Lung (tissue), 12 donors: ENCODE data around the gene RNMT. TPM values are rescaled to one million over a fixed set of nuclear protein-coding genes. Genes with fewer than 3 reads are reported as not detected.

Experiments
- ATAC-seq: fragments of 200-7000 bp; cut with Tn5 transposase; one replicate; pipeline ENCODE4 v1.9.1; 2020; ENCODE audit warnings: moderate number of reproducible peaks; ENCODE audit not compliant: insufficient read depth, low FRiP score
- DNase-seq, 3 donors: peaks; one replicate each; pipeline ENCODE4 v3.0.0-alpha.2; 2013 to 2017
- H3K27ac ChIP-seq, 2 donors: one replicate each; pipeline ENCODE4 v1.5.1; 2013; ENCODE audit warnings: mild to moderate bottlenecking in 2 of 2, moderate library complexity in 2 of 2, control low read depth in 1 of 2, inconsistent platforms in 1 of 2, low read depth in 1 of 2, low read length in 1 of 2
- H3K27me3 ChIP-seq, 3 donors: one replicate each; pipeline ENCODE4 v1.5.1; 2013; ENCODE audit warnings: low read length in 2 of 3; ENCODE audit not compliant: control insufficient read depth in 3 of 3, insufficient read depth in 3 of 3
- H3K36me3 ChIP-seq, 4 donors: one replicate each; pipeline ENCODE4 v1.5.1; 2013; ENCODE audit warnings: low read length in 4 of 4, mild to moderate bottlenecking in 1 of 4, moderate library complexity in 1 of 4; ENCODE audit not compliant: control insufficient read depth in 4 of 4, insufficient read depth in 4 of 4
- H3K4me1 ChIP-seq, 5 donors: one replicate each; pipeline ENCODE4 v1.5.1; 2013; ENCODE audit warnings: low read length in 5 of 5, mild to moderate bottlenecking in 2 of 5, moderate library complexity in 1 of 5; ENCODE audit not compliant: control insufficient read depth in 5 of 5, insufficient read depth in 5 of 5
- H3K4me3 ChIP-seq: one replicate; pipeline ENCODE4 v1.5.1; 2013; ENCODE audit warnings: mild to moderate bottlenecking, control low read depth, moderate library complexity
- H3K9ac ChIP-seq, 2 donors: one replicate each; pipeline ENCODE4 v1.5.1; 2013; ENCODE audit warnings: low read length in 2 of 2, control low read depth in 1 of 2; ENCODE audit not compliant: insufficient read depth in 1 of 2
- H3K9me3 ChIP-seq, 4 donors: one replicate each; pipeline ENCODE4 v1.5.1; 2013; ENCODE audit warnings: low read length in 3 of 4, mild to moderate bottlenecking in 1 of 4, moderate library complexity in 1 of 4; ENCODE audit not compliant: control insufficient read depth in 4 of 4, insufficient read depth in 3 of 4
- CTCF ChIP-seq: IDR thresholded peaks from 2 replicates; pipeline ENCODE4 v1.5.1; 2012; ENCODE audit warnings: mild to moderate bottlenecking; ENCODE audit errors: control extremely low read depth, extremely low read depth
- WGBS, 2 donors: extraction: QIAGEN DNeasy Blood & Tissue Kit; methylation state at CpG; one replicate each; pipeline ENCODE4 v1.1.7; 2013; 5-methylcytosine and 5-hydroxymethylcytosine counted together
- polyA plus RNA-seq, 2 donors: library from polyadenylated mRNA; stranded (reverse); fragments of 200-250 nt; gene quantifications; one replicate each; pipeline ENCODE4 v1.2.1, GENCODE V29; 2013
- total RNA-seq, 2 donors: library from RNA; depleted of rRNA in 1 of 2; stranded (reverse); fragments of >200 nt in 1 of 2; gene quantifications; one replicate each; pipeline ENCODE4 v1.2.1, GENCODE V29; 2014 to 2021
- donor health status: control.
- donor health status: control.
- donor health status: Bipolar disorder and iron deficiency.
- donor health status: healthy.
- donor health status: DM: yes; HTN: yes; CAD: no.

Gene RNMT
- total and polyA plus RNA-seq, 4 donors, result 9.1 to 39.8 (median 17.7) TPM

GRCh38 chr18:13712400-13713131, 13.9 kb upstream of the RNMT start:
- H3K9ac ChIP-seq, result no peak overlapping the region
- ATAC-seq (no peak), DNase-seq (no peak)
- H3K27me3 ChIP-seq, result no peaks in the 10 kb centered on the region
- no peaks in the 10 kb centered on the region for H3K9me3 ChIP-seq
- H3K27ac ChIP-seq, result no peak overlapping the region
- TF ChIP-seq CTCF, result no peak
- no peak overlapping the region for H3K4me3 ChIP-seq
- H3K4me1 ChIP-seq, result peaks cover 0 to 19% (median 0%) of the 10 kb centered on the region in 5 donors
- 79 to 84% methylated on average over 8 of the region's 8 CpGs for WGBS, 2 donors
- peaks cover 0 to 2% (median 0%) of the 10 kb centered on the region in 4 donors for H3K36me3 ChIP-seq

GRCh38 chr18:13713455-13714055, 12.9 kb upstream of the RNMT start:
- DNase-seq (no peak), ATAC-seq (no peak)
- H3K36me3 ChIP-seq, result peaks cover 0 to 2% (median 0%) of the 10 kb centered on the region in 4 donors
- peaks cover 0 to 3% (median 1%) of the 10 kb centered on the region in 4 donors for H3K9me3 ChIP-seq
- H3K4me3 ChIP-seq, result no peak overlapping the region
- WGBS, 2 donors, result 71 to 79% methylated on average over 8 of the region's 8 CpGs
- H3K27ac ChIP-seq, result no peak overlapping the region
- no peaks in the 10 kb centered on the region for H3K27me3 ChIP-seq
- peaks cover 0 to 15% (median 0%) of the 10 kb centered on the region in 5 donors for H3K4me1 ChIP-seq
- H3K9ac ChIP-seq, result no peak overlapping the region
- no peak for TF ChIP-seq CTCF

- Histone ChIP-seq H3K4me3 (no peak overlapping the region), H3K9ac (no peak overlapping the region), H3K36me3 (peaks cover 0 to 2% (median 0%) of the 10 kb centered on the region in 4 donors), H3K9me3 (peaks cover 0 to 3% (median 1%) of the 10 kb centered on the region in 4 donors), H3K27me3 (no peaks in the 10 kb centered on the region), H3K27ac (no peak overlapping the region), H3K4me1 (peaks cover 0 to 11% (median 0%) of the 10 kb centered on the region in 5 donors)
- 94 to 95% methylated on average over 2 of the region's 2 CpGs for WGBS, 2 donors
- no peak for TF ChIP-seq CTCF
- DNase-seq, result no peak
- ATAC-seq, result no peak
Observed at GRCh38 chr18:13715330-13715729, 11.1 kb upstream of the RNMT start.
